Fibroblast of peridontal ligament (primary cell): ENCODE data around the gene SYT8.
"Not testable (repeated sequence)": the region's sequence is repeated elsewhere in the genome, so short reads cannot be mapped to it uniquely, and the experiment has no call there.

Experiments
- DNase-seq: peaks from one replicate; pipeline ENCODE4 v3.0.0-alpha.2; 2010; ENCODE audit errors: extremely low read depth

SYT8 gene

DNA sequence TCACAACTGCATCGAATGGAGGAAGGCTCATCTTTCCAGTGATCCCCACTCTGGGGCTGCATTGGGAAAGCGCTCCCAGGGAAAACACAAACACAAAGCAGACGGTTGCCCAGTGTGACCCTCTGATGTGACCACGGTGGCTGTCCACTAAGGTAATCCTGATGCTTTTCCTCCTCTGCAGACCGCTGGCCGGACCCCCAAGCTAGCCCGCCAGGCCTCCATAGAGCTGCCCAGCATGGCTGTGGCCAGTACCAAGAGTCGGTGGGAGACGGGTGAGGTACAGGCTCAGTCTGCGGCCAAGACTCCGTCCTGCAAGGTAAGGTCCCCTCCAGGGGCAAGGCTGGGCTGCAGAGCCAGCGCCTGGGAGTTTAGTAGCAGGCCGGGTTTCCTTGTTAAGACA, 51.8 kb downstream of the SYT8 start:
- not testable (repeated sequence) for DNase-seq
